Left cardiac atrium (tissue), 4 donors: Measurements from ENCODE around the gene UMOD. TPM values are rescaled to one million over a fixed set of nuclear protein-coding genes. Genes with fewer than 3 reads are reported as not detected.

Experiments
- ATAC-seq, 2 donors: fragments of 200-7000 bp; cut with Tn5 transposase; one replicate each; pipeline ENCODE4 v1.9.1; 2020; ENCODE audit warnings: mild to moderate bottlenecking in 2 of 2, moderate library complexity in 2 of 2
- DNase-seq: peaks from one replicate; pipeline ENCODE4 v3.0.0-alpha.2; 2020
- intact Hi-C, 2 donors: fragments of 100-400 bp; cut with DNase I; formaldehyde crosslinking; loops; one replicate each; pipeline versions ENCODE4 v1.14.1 to v1.15.1; 2022 to 2023
- total RNA-seq, 2 donors: library from RNA; stranded (reverse); fragmentation: NEBNext Ultra II Directional; extraction: Animal tissue kit (Norgen Biotek cat#: 25700); gene quantifications; one replicate each; pipeline ENCODE4 v1.2.1, GENCODE V29; 2021
- donor health status: DM: no; HTN: yes; CAD: no.
- donor health status: DM: no; HTN: yes; CAD: no; lungs with severe emphysema.
- donor health status: DM: yes; HTN: yes; CAD: no.
- donor health status: Dilated cardiomyopathy.

Gene UMOD
- total RNA-seq, 2 donors from 2014 or later, result not detected

GRCh38 chr16:20372701-20373100 is 20.2 kb upstream of the UMOD start:
- no peak for ATAC-seq

GRCh38 chr16:20369452-20370054 is 17.0 kb upstream of the UMOD start:
- intact Hi-C loops, result no loop called here
- no peak for DNase-seq
- ATAC-seq, result no peak

More at GRCh38 chr16:20372701-20373100, 20.2 kb upstream of the UMOD start:
- DNase-seq, result no peak
- intact Hi-C loops, result no loop called here

GRCh38 chr16:20364051-20364450 is 11.5 kb upstream of the UMOD start:
- intact Hi-C loops, result no loop called here
- ATAC-seq, result no peak
- no peak for DNase-seq

- DNase-seq (no peak), ATAC-seq (no peak)
- intact Hi-C loops, result no loop called here
Observed at GRCh38 chr16:20363191-20363590, 10.7 kb upstream of the UMOD start.

- intact Hi-C loops, result no loop called here
- no peak for ATAC-seq
Observed at GRCh38 chr16:20359997-20360396, 7.5 kb upstream of the UMOD start.

GRCh38 chr16:20355114-20355782 is 2.7 kb upstream of the UMOD start:
- ATAC-seq (no peak), DNase-seq (no peak)
- intact Hi-C loops, result no loop called here

More at GRCh38 chr16:20359997-20360396, 7.5 kb upstream of the UMOD start:
- DNase-seq, result no peak

GRCh38 chr16:20353379-20353778 is 864 bp upstream of the UMOD start:
- ATAC-seq, result no peak
- intact Hi-C loops, result no loop called here
- no peak for DNase-seq

GRCh38 chr16:20349615-20350014 is 2.9 kb downstream of the UMOD start:
- DNase-seq (no peak), ATAC-seq (no peak)
- intact Hi-C loops, result no loop called here

- no peak for DNase-seq
- no peak for ATAC-seq
- intact Hi-C loops, result no loop called here
Observed at GRCh38 chr16:20348365-20349185, 3.9 kb downstream of the UMOD start.

GRCh38 chr16:20347666-20348364 is 4.7 kb downstream of the UMOD start:
- intact Hi-C loops, result no loop called here
- ATAC-seq (no peak), DNase-seq (no peak)

- intact Hi-C loops, result no loop called here
- no peak for DNase-seq
- ATAC-seq, result no peak
Observed at GRCh38 chr16:20344611-20345010, 7.9 kb downstream of the UMOD start.

GRCh38 chr16:20339744-20340143 is 12.8 kb downstream of the UMOD start:
- ATAC-seq (no peak), DNase-seq (no peak)
- intact Hi-C loops, result no loop called here

GRCh38 chr16:20336955-20337354 is 15.6 kb downstream of the UMOD start:
- intact Hi-C loops, result no loop called here
- no peak for ATAC-seq

GRCh38 chr16:20334396-20334795 is 18.1 kb downstream of the UMOD start:
- DNase-seq, result no peak
- intact Hi-C loops, result no loop called here
- no peak for ATAC-seq

More at GRCh38 chr16:20336955-20337354, 15.6 kb downstream of the UMOD start:
- no peak for DNase-seq

- intact Hi-C loops, result no loop called here
- no peak for DNase-seq
- no peak for ATAC-seq
Observed at GRCh38 chr16:20333120-20333519, 19.4 kb downstream of the UMOD start.

- DNase-seq, result no peak
- ATAC-seq, result no peak
- intact Hi-C loops, result no loop called here
Observed at GRCh38 chr16:20332411-20332810, 20.1 kb downstream of the UMOD start.

- ATAC-seq (no peak), DNase-seq (no peak)
- intact Hi-C loops, result no loop called here
Observed at GRCh38 chr16:20331635-20332034, 20.9 kb downstream of the UMOD start.

GRCh38 chr16:20329392-20330138 is 22.9 kb downstream of the UMOD start:
- ATAC-seq, result no peak
- intact Hi-C loops, result no loop called here
- DNase-seq, result no peak

GRCh38 chr16:20327444-20328041 is 25.0 kb downstream of the UMOD start, which contains the start of gene GP2:
TSS of gene GP2 (minus strand) at chr16:20327513. CDS start at chr16:20326431, 1,082 bp downstream.
- intact Hi-C loops, result no loop called here
- DNase-seq, result no peak
- no peak for ATAC-seq
